Mesenchymal stem cell (in vitro differentiated cells and primary cell): ENCODE results near the gene RIOK3. TPM values are rescaled to one million over a fixed set of nuclear protein-coding genes. Genes with fewer than 3 reads are reported as not detected.

Experiments
- DNase-seq: peaks from one replicate; pipeline ENCODE4 v3.0.0-alpha.2; 2013
- H2AFZ ChIP-seq: one replicate; pipeline ENCODE4 v1.6.1; 2013; ENCODE audit warnings: low read depth, mild to moderate bottlenecking, control low read depth, inconsistent platforms, low read length, moderate library complexity
- H2AK5ac ChIP-seq: 2 replicates; pipeline ENCODE4 v1.6.1; 2013; ENCODE audit warnings: low read length, moderate library complexity, mild to moderate bottlenecking, inconsistent platforms; ENCODE audit not compliant: severe bottlenecking
- H2BK120ac ChIP-seq: one replicate; pipeline ENCODE4 v1.6.1; 2013; ENCODE audit warnings: low read depth, mild to moderate bottlenecking, inconsistent platforms, low read length, moderate library complexity
- H2BK12ac ChIP-seq, 2 experiments: one replicate each; pipeline ENCODE4 v1.6.1; 2013; ENCODE audit warnings: inconsistent platforms in 2 of 2, low read length in 2 of 2, mild to moderate bottlenecking in 2 of 2, moderate library complexity in 2 of 2, control low read depth in 1 of 2
- H2BK15ac ChIP-seq: one replicate; pipeline ENCODE4 v1.6.1; 2013; ENCODE audit warnings: mild to moderate bottlenecking, low read depth, inconsistent platforms; ENCODE audit not compliant: poor library complexity, severe bottlenecking
- H2BK5ac ChIP-seq: 2 replicates; pipeline ENCODE4 v1.6.1; 2013; ENCODE audit warnings: low read depth, mild to moderate bottlenecking, low read length, control low read depth, inconsistent platforms; ENCODE audit not compliant: poor library complexity, severe bottlenecking
- H3K14ac ChIP-seq, 2 experiments: one replicate each; pipeline ENCODE4 v1.6.1; 2013; ENCODE audit warnings: inconsistent platforms in 2 of 2, low read length in 2 of 2, control low read depth in 1 of 2, mild to moderate bottlenecking in 1 of 2, moderate library complexity in 1 of 2
- H3K18ac ChIP-seq, 2 experiments: one replicate each; pipeline ENCODE4 v1.6.1; 2013; ENCODE audit warnings: inconsistent platforms in 2 of 2, low read length in 2 of 2, control low read depth in 1 of 2, low read depth in 1 of 2, mild to moderate bottlenecking in 1 of 2
- H3K23ac ChIP-seq, 2 experiments: one replicate each; pipeline ENCODE4 v1.6.1; 2013; ENCODE audit warnings: inconsistent platforms in 2 of 2, low read length in 2 of 2, mild to moderate bottlenecking in 2 of 2, moderate library complexity in 2 of 2, control low read depth in 1 of 2
- H3K27ac ChIP-seq: 2 replicates; pipeline ENCODE4 v1.5.1; 2013; ENCODE audit warnings: mild to moderate bottlenecking, moderate library complexity, low read length, control low read depth, inconsistent platforms; ENCODE audit not compliant: poor library complexity, severe bottlenecking
- H3K27me3 ChIP-seq, 2 experiments: 2 replicates each; pipeline versions ENCODE4 v1.6.1 to v1.7.0; 2013; ENCODE audit warnings: low read length in 2 of 2, mild to moderate bottlenecking in 2 of 2, moderate library complexity in 2 of 2, control low read depth in 1 of 2, inconsistent platforms in 1 of 2; ENCODE audit not compliant: control insufficient read depth in 1 of 2, insufficient read depth in 1 of 2
- H3K36me3 ChIP-seq, 2 experiments: 2 replicates each; pipeline versions ENCODE4 v1.6.1 to v1.7.0; 2013; ENCODE audit warnings: low read length in 2 of 2, control low read depth in 1 of 2, inconsistent platforms in 1 of 2, low read depth in 1 of 2, mild to moderate bottlenecking in 1 of 2; ENCODE audit not compliant: insufficient read depth in 2 of 2, control insufficient read depth in 1 of 2
- H3K4ac ChIP-seq, 2 experiments: one replicate each; pipeline ENCODE4 v1.6.1; 2013; ENCODE audit warnings: inconsistent platforms in 2 of 2, low read length in 2 of 2, mild to moderate bottlenecking in 2 of 2, moderate library complexity in 2 of 2, control low read depth in 1 of 2, low read depth in 1 of 2
- H3K4me1 ChIP-seq: 2 replicates; pipeline ENCODE4 v1.6.1; 2013; ENCODE audit warnings: low read depth, low read length, control low read depth; ENCODE audit not compliant: control insufficient read depth, insufficient read depth
- H3K4me2 ChIP-seq: 2 replicates; pipeline ENCODE4 v1.6.1; 2013; ENCODE audit warnings: low read length, mild to moderate bottlenecking, inconsistent platforms; ENCODE audit not compliant: poor library complexity, severe bottlenecking
- H3K4me3 ChIP-seq, 2 experiments: 2 replicates each; pipeline versions ENCODE4 v1.5.1 to v1.7.0; 2013; ENCODE audit warnings: low read length in 2 of 2, mild to moderate bottlenecking in 2 of 2, control low read depth in 1 of 2, low read depth in 1 of 2; ENCODE audit not compliant: insufficient read depth in 1 of 2
- H3K79me1 ChIP-seq: replicated peaks from 2 replicates; pipeline ENCODE4 v1.6.1; 2013; ENCODE audit warnings: mild to moderate bottlenecking, control low read depth, low read length, inconsistent platforms; ENCODE audit not compliant: poor library complexity, severe bottlenecking
- H3K9ac ChIP-seq: 2 replicates; pipeline ENCODE4 v1.7.0; 2013; ENCODE audit warnings: mild to moderate bottlenecking, low read length, moderate library complexity
- H3K9me3 ChIP-seq: 2 replicates; pipeline ENCODE4 v1.7.0; 2013; ENCODE audit warnings: mild to moderate bottlenecking, low read length; ENCODE audit not compliant: control insufficient read depth
- H4K8ac ChIP-seq: one replicate; pipeline ENCODE4 v1.6.1; 2013; ENCODE audit warnings: inconsistent platforms, mild to moderate bottlenecking, low read length, moderate library complexity
- H4K91ac ChIP-seq: one replicate; pipeline ENCODE4 v1.6.1; 2013; ENCODE audit warnings: mild to moderate bottlenecking, low read length, inconsistent platforms
- WGBS: methylation state at CpG from one replicate; pipeline ENCODE4 v1.1.7; 2013; ENCODE audit warnings: mixed read lengths; 5-methylcytosine and 5-hydroxymethylcytosine counted together
- polyA plus RNA-seq, 2 experiments: library from polyadenylated mRNA; stranded (reverse); fragments of 200-250 nt; gene quantifications; one replicate each; pipeline ENCODE4 v1.2.3, GENCODE V29; 2013

RIOK3 gene
- 60.4 TPM for polyA plus RNA-seq (2013, experiment 1 of 2)
- 58.3 TPM for polyA plus RNA-seq (2013, experiment 2 of 2)

GRCh38 chr18:23452728-23453679, at the start of gene RIOK3:
Gene RIOK3 (plus strand): TSS chr18:23453287. CDS start chr18:23453440, 153 bp downstream.
- peak within 1 kb of the TSS; percentile 96 to 99 for H3K18ac ChIP-seq
- no peaks in the 10 kb centered on the region for H3K27me3 ChIP-seq
- H3K9ac ChIP-seq: peak within 1 kb of the TSS; percentile 100
- WGBS: 4% methylated on average over 54 of the region's 60 CpGs
- no peaks in the 10 kb centered on the region for H3K9me3 ChIP-seq
- peak within 1 kb of the TSS; percentile 94 to 100 for H3K4me3 ChIP-seq
- H4K8ac ChIP-seq: peak within 1 kb of the TSS; percentile 99
- DNase-seq: peak; percentile 96
- no peaks in the 10 kb centered on the region for H3K79me1 ChIP-seq
- peak within 1 kb of the TSS; percentile 25 to 99 for H3K14ac ChIP-seq
- H3K36me3 ChIP-seq: peaks cover 10 to 16% of the 10 kb centered on the region in 2 experiments
- H3K23ac ChIP-seq: peak within 1 kb of the TSS; percentile 62 to 90
- peaks cover 7% of the 10 kb centered on the region for H3K4me1 ChIP-seq
- H2AFZ ChIP-seq: peak within 1 kb of the TSS; percentile 89
- H2BK15ac ChIP-seq: peak within 1 kb of the TSS; percentile 80
- no peak within 1 kb of the TSS for H2BK120ac ChIP-seq
- H2BK12ac ChIP-seq: peak within 1 kb of the TSS; percentile 32 to 73
- peak within 1 kb of the TSS; percentile 92 to 100 for H3K4ac ChIP-seq
- H3K4me2 ChIP-seq: peak within 1 kb of the TSS; percentile 86
- H2BK5ac ChIP-seq: peak within 1 kb of the TSS; percentile 15
- peak within 1 kb of the TSS; percentile 98 for H4K91ac ChIP-seq
- peak within 1 kb of the TSS; percentile 78 for H2AK5ac ChIP-seq
- peak within 1 kb of the TSS; percentile 84 for H3K27ac ChIP-seq

GRCh38 chr18:23403310-23403709, 49.8 kb upstream of the RIOK3 start:
- H3K14ac ChIP-seq: no peak overlapping the region
- no peak overlapping the region for H3K27ac ChIP-seq
- 95% methylated on average over 8 of the region's 8 CpGs for WGBS
- no peak overlapping the region for H2BK120ac ChIP-seq
- no peak overlapping the region for H3K4ac ChIP-seq
- H3K79me1 ChIP-seq: peaks cover 5% of the 10 kb centered on the region
- no peak overlapping the region for H2BK5ac ChIP-seq
- no peak overlapping the region for H4K8ac ChIP-seq
- no peak overlapping the region for H3K23ac ChIP-seq
- no peaks in the 10 kb centered on the region for H3K27me3 ChIP-seq
- no peak overlapping the region for H3K9ac ChIP-seq
- H2BK12ac ChIP-seq: peak overlapping the region in 1 of 2 experiments; percentile 7
- H3K18ac ChIP-seq: no peak overlapping the region
- no peak overlapping the region for H2BK15ac ChIP-seq
- H3K36me3 ChIP-seq: peaks cover 0 to 5% of the 10 kb centered on the region in 2 experiments
- no peak overlapping the region for H2AFZ ChIP-seq
- peaks cover 10% of the 10 kb centered on the region for H3K4me1 ChIP-seq
- H3K4me3 ChIP-seq: no peak overlapping the region
- H2AK5ac ChIP-seq: peak overlapping the region; percentile 42
- H3K9me3 ChIP-seq: no peaks in the 10 kb centered on the region
- DNase-seq: no peak
- H3K4me2 ChIP-seq: no peak overlapping the region
- H4K91ac ChIP-seq: no peak overlapping the region

- peak overlapping the region; percentile 7 for H4K8ac ChIP-seq
- H3K4me3 ChIP-seq: no peak overlapping the region
- peaks cover 5% of the 10 kb centered on the region for H3K4me1 ChIP-seq
- H3K79me1 ChIP-seq: peaks cover 3% of the 10 kb centered on the region
- H3K23ac ChIP-seq: no peak overlapping the region
- H2BK5ac ChIP-seq: no peak overlapping the region
- H4K91ac ChIP-seq: no peak overlapping the region
- peaks cover 0 to 5% of the 10 kb centered on the region in 2 experiments for H3K36me3 ChIP-seq
- H3K9me3 ChIP-seq: no peaks in the 10 kb centered on the region
- peak overlapping the region; percentile 31 for H2AK5ac ChIP-seq
- no peak overlapping the region for H3K4me2 ChIP-seq
- DNase-seq: no peak
- 100% methylated on average over 1 of the region's 1 CpG for WGBS
- H3K27me3 ChIP-seq: no peaks in the 10 kb centered on the region
- H2BK120ac ChIP-seq: no peak overlapping the region
- H3K27ac ChIP-seq: no peak overlapping the region
- H3K9ac ChIP-seq: no peak overlapping the region
- no peak overlapping the region for H3K18ac ChIP-seq
- H2AFZ ChIP-seq: no peak overlapping the region
- H2BK12ac ChIP-seq: peak overlapping the region in 1 of 2 experiments; percentile 63
- H2BK15ac ChIP-seq: no peak overlapping the region
- H3K4ac ChIP-seq: no peak overlapping the region
- H3K14ac ChIP-seq: peak overlapping the region in 1 of 2 experiments; percentile 28
Measured at GRCh38 chr18:23405636-23406035, 47.5 kb upstream of the RIOK3 start.

- H3K27me3 ChIP-seq: no peaks in the 10 kb centered on the region
- H2BK5ac ChIP-seq: no peak overlapping the region
- no peak overlapping the region for H3K23ac ChIP-seq
- H3K27ac ChIP-seq: no peak overlapping the region
- H2BK120ac ChIP-seq: no peak overlapping the region
- DNase-seq: peak; percentile 53
- no peak overlapping the region for H3K4me2 ChIP-seq
- no peak overlapping the region for H2BK15ac ChIP-seq
- H3K36me3 ChIP-seq: peaks cover 0 to 5% of the 10 kb centered on the region in 2 experiments
- peaks cover 3% of the 10 kb centered on the region for H3K79me1 ChIP-seq
- 37% methylated on average over 2 of the region's 2 CpGs for WGBS
- H3K9me3 ChIP-seq: no peaks in the 10 kb centered on the region
- H2BK12ac ChIP-seq: no peak overlapping the region
- no peak overlapping the region for H3K18ac ChIP-seq
- H2AK5ac ChIP-seq: no peak overlapping the region
- H4K8ac ChIP-seq: no peak overlapping the region
- H3K14ac ChIP-seq: no peak overlapping the region
- H2AFZ ChIP-seq: no peak overlapping the region
- H3K4me1 ChIP-seq: peaks cover 5% of the 10 kb centered on the region
- H3K9ac ChIP-seq: no peak overlapping the region
- H4K91ac ChIP-seq: no peak overlapping the region
- H3K4me3 ChIP-seq: no peak overlapping the region
- no peak overlapping the region for H3K4ac ChIP-seq
Measured at GRCh38 chr18:23406271-23406787, 46.8 kb upstream of the RIOK3 start.
